GM12891 (cell line): ENCODE results near the gene EIPR1.

Experiments used
- DNase-seq: peaks from one replicate; pipeline ENCODE4 v3.0.0; 2011; ENCODE audit warnings: low spot score; ENCODE audit not compliant: insufficient read length
- FAIRE-seq: peaks from 2 replicates; lab custom pipeline; 2011; peaks lifted over from hg19 to GRCh38; lab: Jason Lieb, UNC
- PAX5 ChIP-seq: IDR thresholded peaks from 2 replicates; pipeline ENCODE4 v1.6.1; 2011; ENCODE audit warnings: low read length, moderate library complexity, mild to moderate bottlenecking; ENCODE audit not compliant: insufficient read depth, severe bottlenecking
- POLR2A ChIP-seq: IDR thresholded peaks from 2 replicates; pipeline ENCODE4 v1.6.1; 2011; ENCODE audit warnings: low read depth, low read length, control low read depth
- POLR2AphosphoS5 ChIP-seq: IDR thresholded peaks from 2 replicates; pipeline ENCODE4 v1.6.1; 2011; ENCODE audit warnings: low read depth, low read length, control low read depth
- POU2F2 ChIP-seq: IDR thresholded peaks from 2 replicates; pipeline ENCODE4 v1.6.1; 2011; ENCODE audit warnings: low read depth, mild to moderate bottlenecking, control low read depth, low read length, moderate library complexity
- SPI1 ChIP-seq: IDR thresholded peaks from 2 replicates; pipeline ENCODE4 v1.6.1; 2011; ENCODE audit warnings: low read depth, low read length, control low read depth
- TAF1 ChIP-seq: IDR thresholded peaks from 2 replicates; pipeline ENCODE4 v1.6.1; 2011; ENCODE audit warnings: low read depth, low read length, control low read depth

Gene EIPR1

DNA sequence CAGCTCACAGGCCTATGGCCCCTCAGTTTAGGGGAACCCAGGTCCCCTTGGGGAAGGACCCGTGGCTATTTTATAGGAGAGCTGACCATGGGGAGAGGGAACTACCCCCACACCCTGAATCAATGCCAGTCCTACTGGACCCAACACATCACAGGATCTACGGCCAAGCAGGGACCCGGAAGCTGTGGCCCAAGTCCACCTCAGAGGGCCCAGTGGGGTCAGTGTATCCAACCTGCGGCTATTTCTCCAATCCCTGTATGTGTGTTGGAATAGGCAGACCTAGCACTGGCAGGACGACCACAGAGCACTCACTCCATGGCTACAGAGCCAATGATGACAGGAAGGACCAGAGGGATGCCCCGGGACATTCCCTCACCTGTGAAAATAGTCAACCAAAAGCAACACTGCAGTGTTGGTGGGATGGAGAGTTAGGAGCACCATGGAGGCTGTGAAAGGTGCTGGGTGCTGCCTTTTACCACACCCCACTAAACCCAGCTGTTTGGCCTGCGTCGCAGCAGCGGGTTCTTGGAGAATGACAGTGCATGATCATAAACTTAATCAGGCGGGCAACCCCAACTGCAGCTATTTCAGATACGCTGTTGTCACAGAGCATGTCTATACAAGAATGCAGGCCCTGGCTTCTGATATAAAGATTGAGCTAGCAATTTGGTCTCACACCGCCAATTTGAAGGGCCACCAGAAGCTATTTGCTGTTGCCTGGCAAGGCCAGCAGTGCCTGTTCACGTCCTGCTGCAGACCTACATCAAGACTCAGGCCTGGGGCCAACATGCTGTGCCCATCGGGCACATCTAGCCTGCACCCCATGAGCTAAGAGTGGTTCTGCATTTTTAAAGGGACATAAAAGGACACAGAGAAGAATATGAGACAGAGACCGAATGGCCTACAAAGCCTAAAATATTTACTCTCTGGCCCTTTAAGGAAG lies 110.4 kb downstream of the EIPR1 start:
- FAIRE-seq (no peak), DNase-seq (no peak)
- TF ChIP-seq SPI1 (no peak), POLR2AphosphoS5 (no peak), POLR2A (no peak), PAX5 (no peak), TAF1 (no peak), POU2F2 (no peak)

DNA sequence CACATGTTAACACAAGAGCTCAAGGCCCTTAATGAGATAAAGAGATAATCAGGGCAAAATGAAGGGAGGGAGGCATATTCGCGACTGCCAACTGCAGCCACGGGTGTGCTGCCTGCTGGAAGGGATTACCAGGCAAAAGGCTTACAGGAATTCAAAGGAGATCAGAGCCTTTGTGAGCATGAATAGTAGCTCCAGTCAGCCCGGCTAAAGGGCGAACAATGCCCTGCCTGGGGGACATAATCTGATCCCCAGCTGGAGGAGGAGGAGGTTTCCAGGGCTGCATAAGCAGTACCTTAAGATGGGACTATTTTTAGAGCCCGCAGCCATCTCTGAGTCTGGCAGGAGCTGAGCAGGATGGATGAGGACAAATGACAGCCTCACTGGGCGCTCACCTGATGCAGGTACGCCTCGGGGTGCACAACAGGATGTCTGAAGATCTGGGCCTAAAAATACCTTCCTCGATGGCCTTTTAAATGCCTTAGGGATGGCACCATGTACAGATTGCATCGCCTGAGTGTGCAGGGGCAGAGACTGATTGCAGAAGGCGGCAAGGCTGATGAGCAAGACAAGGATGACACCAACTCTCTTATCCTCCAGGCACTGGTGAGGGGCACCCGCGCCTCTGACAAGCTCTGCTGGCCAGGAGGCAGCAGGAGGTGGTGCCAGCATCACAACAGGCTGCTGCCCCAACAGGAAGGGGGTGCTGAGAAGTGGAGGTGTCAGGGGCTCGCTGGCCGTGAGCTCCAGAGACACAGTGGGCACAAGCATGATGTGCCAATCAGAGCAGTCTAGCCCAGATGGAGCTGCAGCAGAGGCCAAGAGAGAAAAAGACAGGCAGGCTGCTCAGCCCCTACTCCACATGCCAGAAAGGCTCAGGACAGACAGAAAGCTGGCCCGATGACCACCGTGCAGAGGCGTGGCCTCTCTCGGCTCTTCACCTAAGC lies 111.4 kb downstream of the EIPR1 start:
- no peak for DNase-seq
- TF ChIP-seq POLR2A (no peak), PAX5 (no peak), POLR2AphosphoS5 (no peak), POU2F2 (no peak), TAF1 (no peak), SPI1 (no peak)
- no peak for FAIRE-seq

DNA sequence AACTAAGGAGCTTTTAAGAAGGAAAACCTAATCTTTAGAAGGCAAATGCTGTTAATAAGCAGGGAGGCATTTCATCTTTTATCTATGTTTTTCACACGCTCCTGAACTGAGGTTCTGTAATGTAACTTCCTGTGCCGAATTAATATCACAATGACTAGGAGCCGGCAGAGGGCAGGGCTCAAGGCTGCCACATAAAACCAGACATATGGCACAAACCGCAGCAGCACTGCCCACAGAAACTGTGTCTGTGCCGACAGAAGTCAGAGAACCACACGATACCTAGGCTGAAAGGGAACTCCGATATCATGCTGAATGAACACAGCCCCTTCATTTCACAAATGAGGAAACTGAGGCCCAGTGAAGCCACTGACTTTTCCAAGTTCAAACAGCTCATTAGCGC lies 112.1 kb downstream of the EIPR1 start:
- DNase-seq, result no peak
- no peak for FAIRE-seq
- TF ChIP-seq POU2F2 (no peak), SPI1 (no peak), PAX5 (no peak), POLR2AphosphoS5 (no peak), TAF1 (no peak), POLR2A (no peak)

DNA sequence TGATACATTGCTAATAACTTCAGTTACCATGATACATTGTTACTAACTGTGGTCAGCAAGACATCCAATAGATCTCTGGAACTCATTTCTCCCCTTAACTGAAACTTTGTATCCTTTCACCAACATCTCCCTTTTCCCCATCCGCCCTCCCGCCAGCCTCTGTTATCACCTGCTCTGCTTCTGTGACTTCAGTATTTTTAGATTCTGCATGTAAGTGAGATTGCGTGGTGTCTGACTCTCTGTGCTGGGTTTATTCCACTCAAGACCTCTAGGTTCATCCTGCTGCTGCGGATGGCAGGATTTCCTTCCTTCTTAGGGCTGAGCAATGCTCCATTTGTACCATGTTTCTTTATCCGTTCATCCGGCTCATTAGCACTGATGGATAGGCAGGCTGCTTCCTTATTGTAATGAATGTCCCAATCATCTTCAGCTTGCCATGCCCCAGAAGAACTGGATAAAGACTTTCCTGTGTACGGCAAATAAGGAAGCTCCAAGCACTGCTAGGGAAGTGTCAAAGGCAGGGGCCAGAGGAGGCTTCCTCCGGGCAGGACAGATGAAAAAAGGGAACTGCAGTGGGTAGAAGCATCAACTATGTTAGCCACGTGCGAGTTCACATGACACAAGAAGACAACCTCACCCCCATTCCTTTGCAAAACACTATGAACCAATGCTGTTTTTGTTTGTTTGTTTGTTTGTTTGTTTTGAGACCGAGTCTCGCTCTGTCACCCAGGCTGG lies 113.4 kb downstream of the EIPR1 start:
- no peak for FAIRE-seq
- DNase-seq, result no peak
- TF ChIP-seq SPI1, result peak; percentile 25; the same call in 1 of the 2 replicates
- TF ChIP-seq POU2F2, result no peak
- TF ChIP-seq PAX5, result no peak

DNA sequence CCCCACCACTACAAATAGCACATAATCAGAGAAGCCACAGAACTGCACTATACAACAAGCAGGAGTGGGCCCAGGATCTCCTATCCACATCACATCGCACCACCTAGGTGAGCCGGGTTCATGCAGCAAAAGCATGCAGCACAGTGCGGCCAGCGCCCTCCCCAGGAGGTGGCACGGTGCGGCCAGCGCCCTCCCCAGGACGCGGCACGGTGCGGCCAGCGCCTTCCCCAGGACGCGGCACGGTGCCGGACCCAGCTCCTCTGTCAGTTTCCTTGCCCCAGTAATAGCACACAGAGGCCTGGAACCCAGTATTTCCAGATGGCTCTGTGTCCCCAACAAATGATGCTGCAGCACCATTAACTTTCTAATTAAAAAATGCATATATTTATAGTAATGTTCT lies 114.1 kb downstream of the EIPR1 start:
- TF ChIP-seq PAX5 (no peak), SPI1 (no peak), TAF1 (no peak)
- DNase-seq (no peak), FAIRE-seq (no peak)

DNA sequence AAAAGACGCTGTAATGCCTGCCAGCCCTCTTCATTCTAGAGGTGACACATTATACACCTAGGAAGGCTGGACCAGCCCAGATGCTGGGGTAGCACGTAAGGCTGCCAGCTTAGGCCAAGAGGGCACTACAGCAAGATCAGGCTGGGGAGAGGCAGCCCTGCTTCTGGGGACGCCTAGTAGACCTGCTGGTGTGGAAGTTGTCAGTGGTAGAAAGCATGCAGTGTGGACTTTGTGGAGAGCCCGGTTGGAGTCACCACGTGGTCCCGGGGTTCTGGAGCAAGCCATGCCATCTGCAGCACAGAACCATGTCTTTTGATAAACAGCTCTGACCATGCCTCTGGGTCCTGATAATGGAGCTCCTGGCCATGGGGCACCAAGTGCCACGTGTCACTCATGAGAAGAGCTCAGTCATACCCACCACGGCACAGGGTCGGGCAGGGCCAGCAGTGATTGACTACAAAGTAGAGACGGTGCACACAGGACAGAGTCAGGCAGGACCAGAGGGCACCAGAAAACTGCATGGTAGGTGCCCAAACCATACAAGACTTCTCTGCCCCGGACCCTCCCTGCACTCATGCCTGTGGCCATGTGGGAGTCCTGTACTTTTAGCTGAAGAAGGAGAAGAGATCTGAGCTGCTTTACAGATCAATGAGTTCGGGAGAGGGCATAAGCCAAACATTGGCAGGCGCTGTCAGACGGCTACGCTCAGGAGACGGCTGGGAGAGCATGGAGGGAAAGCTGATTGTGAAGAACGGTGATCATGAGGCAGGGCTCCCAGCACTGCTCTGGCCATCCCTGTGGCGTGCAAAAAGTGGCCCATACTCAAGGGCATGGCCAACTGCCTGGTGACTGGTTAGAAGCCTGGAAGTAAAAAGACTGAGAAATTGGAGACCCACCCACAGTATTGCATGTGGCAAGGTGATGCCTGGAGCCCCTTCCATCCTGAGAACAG lies 114.9 kb downstream of the EIPR1 start:
- no peak for TF ChIP-seq POLR2AphosphoS5
- TF ChIP-seq POU2F2, result no peak
- TF ChIP-seq POLR2A, result no peak
- no peak for TF ChIP-seq PAX5
- TF ChIP-seq TAF1, result no peak
- TF ChIP-seq SPI1, result no peak
- FAIRE-seq (no peak), DNase-seq (no peak)

DNA sequence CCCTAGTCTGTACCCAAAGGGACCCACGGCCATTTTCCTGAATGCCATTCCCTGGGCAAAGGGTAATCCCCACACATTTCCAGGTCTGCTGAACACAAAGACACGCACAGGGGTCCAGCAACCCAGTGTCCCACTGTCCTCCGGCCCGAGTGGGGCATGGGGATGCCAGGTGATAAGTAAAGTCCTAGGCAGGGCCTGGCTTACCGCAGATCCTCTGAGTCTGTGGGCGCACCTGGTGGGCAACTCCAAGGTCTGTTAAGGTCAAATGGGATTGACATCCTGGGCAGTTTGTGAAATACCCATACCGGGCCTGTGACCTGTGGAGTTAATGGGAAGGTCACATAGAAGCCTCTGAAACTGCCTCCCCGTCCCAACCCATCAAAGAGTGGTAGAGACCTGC lies 116.1 kb downstream of the EIPR1 start:
- FAIRE-seq (no peak), DNase-seq (no peak)
- TF ChIP-seq POLR2A, result no peak
- TF ChIP-seq POU2F2, result no peak
- no peak for TF ChIP-seq SPI1
- no peak for TF ChIP-seq TAF1
- no peak for TF ChIP-seq PAX5
- TF ChIP-seq POLR2AphosphoS5, result no peak

DNA sequence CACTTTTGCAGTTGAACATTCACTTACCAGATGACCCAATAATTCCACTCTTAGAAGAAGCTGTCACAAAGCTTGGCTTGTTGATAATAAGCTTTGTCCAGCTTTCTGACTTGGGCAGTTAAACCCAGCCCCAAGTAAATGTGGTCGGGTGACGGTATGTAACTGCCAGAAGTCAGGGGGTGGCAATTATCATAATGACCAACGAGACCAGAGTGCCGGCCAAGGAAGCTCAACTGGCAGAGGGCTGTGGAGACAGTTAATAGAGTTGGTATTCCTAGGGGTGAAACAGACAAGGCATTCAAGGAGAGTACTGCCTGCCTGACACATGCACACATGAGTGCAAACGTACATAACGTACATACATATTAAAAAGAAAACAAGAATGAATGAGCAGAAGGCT lies 116.7 kb downstream of the EIPR1 start:
- FAIRE-seq, result no peak
- DNase-seq, result no peak
- TF ChIP-seq POU2F2 (no peak), POLR2A (no peak), POLR2AphosphoS5 (no peak), TAF1 (no peak), SPI1 (no peak), PAX5 (no peak)
